MM.1S (cell line): ENCODE data around the gene ACTR3C.

Source experiments
- CTCF ChIP-seq: fragments of 300-600 bp; sonication (generic); IDR thresholded peaks from 2 replicates; pipeline ENCODE4 v1.5.1; 2016; ENCODE audit warnings: antibody characterized with exemption, low read length, mixed read lengths
- EZH2 ChIP-seq: fragments of 300-600 bp; sonication (generic); optimal IDR thresholded peaks from 2 replicates; pipeline ENCODE3; 2017; ENCODE audit warnings: low read depth, mild to moderate bottlenecking, antibody characterized with exemption, low read length, mixed read lengths
- EZH2phosphoT487 ChIP-seq: fragments of 300-600 bp; sonication (generic); IDR thresholded peaks from 2 replicates; pipeline ENCODE4 v1.6.1; 2018; ENCODE audit warnings: antibody characterized with exemption, low read length

GRCh38 chr7:150337659-150338081 lies 14.3 kb upstream of the ACTR3C start:
- TF ChIP-seq CTCF (no peak), EZH2phosphoT487 (no peak), EZH2 (no peak)
